Choroid plexus epithelial cell (primary cell): ENCODE data around the gene BRI3BP.
"Not testable (repeated sequence)": the region's sequence is repeated elsewhere in the genome, so short reads cannot be mapped to it uniquely, and the experiment has no call there.

Experiments used
- DNase-seq: peaks from one replicate; pipeline ENCODE4 v3.0.0-alpha.2; 2010; ENCODE audit warnings: low read depth
- H3K4me3 ChIP-seq: 2 replicates; pipeline ENCODE4 v1.5.1; 2011; ENCODE audit warnings: low read depth, mild to moderate bottlenecking, control low read depth, low read length, moderate library complexity
- CTCF ChIP-seq: conservative IDR thresholded peaks from 2 replicates; pipeline ENCODE4 v1.5.1; 2011; ENCODE audit warnings: low read depth, mild to moderate bottlenecking, control low read depth, inconsistent platforms, low read length, moderate library complexity

BRI3BP gene

GRCh38 chr12:124972211-124972610 is 21.2 kb upstream of the BRI3BP start:
- no peak for DNase-seq

GRCh38 chr12:124975276-124975675 is 18.2 kb upstream of the BRI3BP start:
- H3K4me3 ChIP-seq = no peak overlapping the region
- DNase-seq = no peak
- TF ChIP-seq CTCF = no peak

More at GRCh38 chr12:124972211-124972610, 21.2 kb upstream of the BRI3BP start:
- no peak overlapping the region for H3K4me3 ChIP-seq
- TF ChIP-seq CTCF = no peak

GRCh38 chr12:124976999-124977398 is 16.4 kb upstream of the BRI3BP start:
- TF ChIP-seq CTCF = no peak
- DNase-seq = no peak
- H3K4me3 ChIP-seq = no peak overlapping the region

DNA sequence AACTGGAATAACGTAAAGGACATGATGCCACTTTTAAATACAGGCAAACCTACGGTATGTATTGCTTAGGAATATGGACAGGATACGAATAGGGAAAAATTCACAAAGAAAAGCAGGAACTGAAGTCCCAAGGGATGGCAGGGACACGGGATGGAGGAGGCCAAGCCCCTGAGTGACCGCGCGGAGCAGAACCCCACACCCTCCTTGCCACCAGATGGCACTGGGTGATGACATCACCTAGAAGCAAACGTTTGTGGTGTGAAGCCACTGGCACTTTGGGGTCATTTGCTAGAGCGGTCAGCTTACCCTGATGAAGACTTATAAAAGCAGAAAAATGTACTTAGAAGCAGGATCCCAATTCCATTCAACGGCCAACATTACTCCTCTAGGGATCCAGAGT is 13.9 kb upstream of the BRI3BP start:
- no peak for TF ChIP-seq CTCF
- DNase-seq = no peak
- no peak overlapping the region for H3K4me3 ChIP-seq

GRCh38 chr12:124980098-124980892 is 13.2 kb upstream of the BRI3BP start:
- no peak for DNase-seq
- H3K4me3 ChIP-seq = no peak overlapping the region
- TF ChIP-seq CTCF = no peak

DNA sequence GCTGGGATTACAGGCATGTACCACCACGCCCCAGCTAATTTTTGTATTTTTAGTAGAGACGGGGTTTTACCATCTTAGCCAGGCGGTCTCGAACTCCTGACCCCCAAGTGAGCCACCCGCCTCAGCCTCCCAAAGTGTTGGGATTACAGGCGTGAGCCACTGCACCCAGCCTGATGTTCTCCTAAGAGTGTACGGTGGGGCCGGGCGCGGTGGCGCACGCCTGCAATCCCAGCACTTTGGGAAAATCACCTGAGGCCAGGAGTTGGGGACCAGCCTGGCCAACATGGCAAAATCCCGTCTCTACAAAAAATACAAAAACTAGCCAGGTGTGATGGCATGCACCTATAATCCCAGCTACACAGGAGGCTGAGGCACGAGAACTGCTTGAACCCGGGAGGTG is 6.6 kb upstream of the BRI3BP start:
- not testable (repeated sequence) for H3K4me3 ChIP-seq, DNase-seq

- DNase-seq = peak; percentile 39
- TF ChIP-seq CTCF = peak; percentile 25
- H3K4me3 ChIP-seq = peak overlapping the region; percentile 63
These were observed 395 bp upstream of the BRI3BP start for GRCh38 chr12:124992874-124993625.
